Panc1 (cell line): Measurements from ENCODE around the gene TMEM236. TPM values are rescaled to one million over a fixed set of nuclear protein-coding genes. Genes with fewer than 3 reads are reported as not detected.

Source experiments
- ATAC-seq: fragments of 200-7000 bp; cut with Tn5 transposase; 2 replicates; pipeline ENCODE4 v1.9.1; 2020; ENCODE audit warnings: mild to moderate bottlenecking, moderate library complexity
- BruUV-seq: library from RNA; stranded (reverse); fragments of 400-500 nt; replicated peaks from 2 replicates; lab custom pipeline; 2021; lab: Mats Ljungman, UMichigan
- CTCF ChIA-PET: fragments of 300-600 bp; sonication (Branson Sonifier 250); formaldehyde crosslinking; loops from one replicate; lab custom pipeline; 2022; ENCODE audit warnings: antibody characterized with exemption; lab: Charles Lee
- POLR2A ChIA-PET: fragments of 300-600 bp; sonication (Branson Sonifier 250); formaldehyde crosslinking; loops from one replicate; lab custom pipeline; 2022; ENCODE audit warnings: antibody characterized with exemption; lab: Charles Lee
- DNase-seq: peaks from one replicate; pipeline ENCODE4 v3.0.0-alpha.2; 2010; ENCODE audit warnings: low read depth, low spot score
- H3K27ac ChIP-seq: 2 replicates; pipeline ENCODE4 v1.5.1; 2011; ENCODE audit warnings: mild to moderate bottlenecking, low read length, inconsistent platforms
- H3K27me3 ChIP-seq: fragments of 200-500 bp; sonication (Bioruptor generic); 2 replicates; pipeline ENCODE4 v1.6.0; 2014; ENCODE audit warnings: low read length, inconsistent platforms; ENCODE audit not compliant: control insufficient read depth, insufficient read depth
- H3K36me3 ChIP-seq: fragments of 200-500 bp; sonication (Bioruptor generic); 2 replicates; pipeline ENCODE4 v1.5.1; 2014; ENCODE audit warnings: inconsistent platforms, mild to moderate bottlenecking, low read length, moderate library complexity; ENCODE audit not compliant: control insufficient read depth, insufficient read depth
- H3K4me1 ChIP-seq: 2 replicates; pipeline ENCODE4 v1.5.1; 2011; ENCODE audit warnings: inconsistent platforms, mild to moderate bottlenecking, low read length, moderate library complexity; ENCODE audit not compliant: control insufficient read depth, insufficient read depth
- H3K4me3 ChIP-seq, 2 experiments: 2 replicates each; pipeline ENCODE4 v1.5.1; 2011 to 2012; ENCODE audit warnings: low read depth in 2 of 2, low read length in 2 of 2, mild to moderate bottlenecking in 2 of 2, inconsistent platforms in 1 of 2, moderate library complexity in 1 of 2
- H3K9me3 ChIP-seq: fragments of 200-500 bp; sonication (Bioruptor generic); 2 replicates; pipeline ENCODE4 v1.5.1; 2014; ENCODE audit warnings: low read depth, mild to moderate bottlenecking, inconsistent platforms, low read length, moderate library complexity; ENCODE audit not compliant: control insufficient read depth, insufficient read depth
- POLR2AphosphoS5 ChIP-seq: IDR thresholded peaks from 2 replicates; pipeline ENCODE4 v1.6.1; 2012; ENCODE audit warnings: mild to moderate bottlenecking, low read depth, low read length, moderate library complexity
- SIN3A ChIP-seq: IDR thresholded peaks from 2 replicates; pipeline ENCODE4 v1.6.1; 2012; ENCODE audit warnings: low read depth, mild to moderate bottlenecking, low read length, moderate library complexity, borderline replicate concordance; ENCODE audit not compliant: insufficient read depth
- TCF7L2 ChIP-seq: IDR thresholded peaks from 2 replicates; pipeline ENCODE4 v1.6.1; 2011; ENCODE audit warnings: mild to moderate bottlenecking, low read depth, low read length, inconsistent platforms
- in situ Hi-C: cut with HindIII; loops from 2 replicates; pipeline ENCODE4 v1.10.0; 2016; ENCODE audit warnings: low sequenced_read_pairs, low pct_unique_long_range_greater_than_20kb
- intact Hi-C: fragments of 100-400 bp; cut with micrococcal nuclease; formaldehyde crosslinking; loops from one replicate; pipeline ENCODE4 v1.10.0; 2022; ENCODE audit not compliant: unreplicated experiment
- total RNA-seq: library from RNA; stranded (reverse); gene quantifications from one replicate; pipeline ENCODE4 v1.2.1, GENCODE V29; 2021; ENCODE audit not compliant: unreplicated experiment
- TF ChIP-seq, protein P1 (sequence below), 2 experiments: IDR thresholded peaks; 2 replicates each; pipeline ENCODE4 v1.6.1; 2011 to 2012; ENCODE audit warnings: low read depth in 2 of 2, control low read depth in 1 of 2, low read length in 1 of 2, mild to moderate bottlenecking in 1 of 2, moderate library complexity in 1 of 2; ENCODE audit not compliant: insufficient read depth in 1 of 2
- TF ChIP-seq, protein P2 (sequence below): fragments of 450-650 bp; IDR thresholded peaks from 2 replicates; pipeline ENCODE4 v1.5.1; 2017; ENCODE audit warnings: mild to moderate bottlenecking

Gene TMEM236
- total RNA-seq, 1 experiment from 2014 or later = 0.05 TPM

DNA sequence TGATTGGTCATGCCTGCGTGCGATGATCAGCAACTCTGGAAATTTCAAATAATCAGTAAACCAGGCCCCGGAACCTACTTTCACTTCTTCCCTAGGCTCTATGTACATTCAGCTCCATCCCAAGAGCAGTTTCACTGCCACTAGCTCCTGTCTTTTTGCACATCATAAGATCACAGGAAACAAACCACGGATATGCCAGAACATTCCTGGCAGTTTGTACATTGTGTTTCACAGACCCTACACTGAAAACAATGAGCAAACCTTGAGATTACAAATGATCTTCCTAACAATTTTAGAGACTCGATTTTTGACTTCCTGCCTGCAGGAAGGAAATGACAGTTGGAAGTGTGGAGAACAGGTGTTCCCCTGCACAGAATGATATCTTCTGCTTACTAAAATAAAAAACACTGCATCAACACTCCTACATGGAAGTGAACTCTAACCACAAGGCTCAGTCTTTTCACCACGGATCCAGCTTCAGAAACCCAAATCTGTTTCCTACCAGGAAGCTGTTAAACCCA is 7.6 kb upstream of the TMEM236 start:
- CTCF ChIA-PET = no interaction called here

DNA sequence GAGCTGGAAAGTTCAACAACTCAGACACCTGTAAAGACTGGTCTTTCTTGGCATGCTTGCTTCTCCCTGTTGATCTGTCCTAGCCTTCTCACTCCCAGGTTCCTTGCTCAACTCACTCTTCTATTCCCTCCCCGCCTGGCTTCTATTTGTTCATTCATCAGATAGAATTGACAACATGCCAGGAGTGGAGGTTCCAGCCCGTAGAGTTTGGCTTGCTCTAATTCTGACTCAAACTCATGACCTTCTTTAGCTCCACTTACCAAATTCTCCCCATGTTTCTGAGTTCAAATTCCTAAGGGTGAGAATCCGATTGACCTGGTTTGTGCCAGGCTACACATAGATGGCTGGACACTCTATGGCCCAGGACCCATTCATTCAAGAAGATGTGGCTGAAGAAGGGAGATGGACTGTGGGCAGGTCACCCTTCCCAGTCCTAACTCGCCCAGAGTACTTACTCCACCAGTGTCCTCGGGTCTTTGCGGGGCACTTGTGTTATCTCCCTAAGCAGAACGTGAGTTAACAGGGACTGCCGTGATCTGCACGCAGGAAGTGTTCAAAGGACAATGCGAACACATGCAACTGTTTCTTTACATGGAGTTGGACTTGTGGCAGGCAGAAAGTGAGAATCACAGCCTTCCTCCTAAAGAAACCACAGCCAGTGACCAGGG is 4.0 kb upstream of the TMEM236 start:
- H3K36me3 ChIP-seq = no peaks in the 10 kb centered on the region
- peaks cover 2% of the 10 kb centered on the region; the same call in 1 of the 2 replicates for H3K4me1 ChIP-seq
- ATAC-seq (no peak), DNase-seq (no peak)
- H3K9me3 ChIP-seq = no peaks in the 10 kb centered on the region
- POLR2A ChIA-PET = no interaction called here
- H3K27ac ChIP-seq = no peak overlapping the region
- in situ Hi-C loops (no loop called here), intact Hi-C loops (no loop called here)
- no peak overlapping the region for H3K4me3 ChIP-seq
- BruUV-seq = no TSS peak
- CTCF ChIA-PET = no interaction called here
- TF ChIP-seq, protein P1, sequence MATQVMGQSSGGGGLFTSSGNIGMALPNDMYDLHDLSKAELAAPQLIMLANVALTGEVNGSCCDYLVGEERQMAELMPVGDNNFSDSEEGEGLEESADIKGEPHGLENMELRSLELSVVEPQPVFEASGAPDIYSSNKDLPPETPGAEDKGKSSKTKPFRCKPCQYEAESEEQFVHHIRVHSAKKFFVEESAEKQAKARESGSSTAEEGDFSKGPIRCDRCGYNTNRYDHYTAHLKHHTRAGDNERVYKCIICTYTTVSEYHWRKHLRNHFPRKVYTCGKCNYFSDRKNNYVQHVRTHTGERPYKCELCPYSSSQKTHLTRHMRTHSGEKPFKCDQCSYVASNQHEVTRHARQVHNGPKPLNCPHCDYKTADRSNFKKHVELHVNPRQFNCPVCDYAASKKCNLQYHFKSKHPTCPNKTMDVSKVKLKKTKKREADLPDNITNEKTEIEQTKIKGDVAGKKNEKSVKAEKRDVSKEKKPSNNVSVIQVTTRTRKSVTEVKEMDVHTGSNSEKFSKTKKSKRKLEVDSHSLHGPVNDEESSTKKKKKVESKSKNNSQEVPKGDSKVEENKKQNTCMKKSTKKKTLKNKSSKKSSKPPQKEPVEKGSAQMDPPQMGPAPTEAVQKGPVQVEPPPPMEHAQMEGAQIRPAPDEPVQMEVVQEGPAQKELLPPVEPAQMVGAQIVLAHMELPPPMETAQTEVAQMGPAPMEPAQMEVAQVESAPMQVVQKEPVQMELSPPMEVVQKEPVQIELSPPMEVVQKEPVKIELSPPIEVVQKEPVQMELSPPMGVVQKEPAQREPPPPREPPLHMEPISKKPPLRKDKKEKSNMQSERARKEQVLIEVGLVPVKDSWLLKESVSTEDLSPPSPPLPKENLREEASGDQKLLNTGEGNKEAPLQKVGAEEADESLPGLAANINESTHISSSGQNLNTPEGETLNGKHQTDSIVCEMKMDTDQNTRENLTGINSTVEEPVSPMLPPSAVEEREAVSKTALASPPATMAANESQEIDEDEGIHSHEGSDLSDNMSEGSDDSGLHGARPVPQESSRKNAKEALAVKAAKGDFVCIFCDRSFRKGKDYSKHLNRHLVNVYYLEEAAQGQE (IDR thresholded peaks at IDR 0.05; ENCODE audit: insufficient read depth in 1 of 2, low read depth in 2 of 2, low read length in 1 of 2) = no peak
- TF ChIP-seq, protein P2, sequence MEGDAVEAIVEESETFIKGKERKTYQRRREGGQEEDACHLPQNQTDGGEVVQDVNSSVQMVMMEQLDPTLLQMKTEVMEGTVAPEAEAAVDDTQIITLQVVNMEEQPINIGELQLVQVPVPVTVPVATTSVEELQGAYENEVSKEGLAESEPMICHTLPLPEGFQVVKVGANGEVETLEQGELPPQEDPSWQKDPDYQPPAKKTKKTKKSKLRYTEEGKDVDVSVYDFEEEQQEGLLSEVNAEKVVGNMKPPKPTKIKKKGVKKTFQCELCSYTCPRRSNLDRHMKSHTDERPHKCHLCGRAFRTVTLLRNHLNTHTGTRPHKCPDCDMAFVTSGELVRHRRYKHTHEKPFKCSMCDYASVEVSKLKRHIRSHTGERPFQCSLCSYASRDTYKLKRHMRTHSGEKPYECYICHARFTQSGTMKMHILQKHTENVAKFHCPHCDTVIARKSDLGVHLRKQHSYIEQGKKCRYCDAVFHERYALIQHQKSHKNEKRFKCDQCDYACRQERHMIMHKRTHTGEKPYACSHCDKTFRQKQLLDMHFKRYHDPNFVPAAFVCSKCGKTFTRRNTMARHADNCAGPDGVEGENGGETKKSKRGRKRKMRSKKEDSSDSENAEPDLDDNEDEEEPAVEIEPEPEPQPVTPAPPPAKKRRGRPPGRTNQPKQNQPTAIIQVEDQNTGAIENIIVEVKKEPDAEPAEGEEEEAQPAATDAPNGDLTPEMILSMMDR = no peak
- H3K27me3 ChIP-seq = no peaks in the 10 kb centered on the region

More for the DNA sequence above, 7.6 kb upstream of the TMEM236 start:
- no peak for ATAC-seq
- no TSS peak for BruUV-seq
- intact Hi-C loops = loop anchor here (5.0 kb wide), 1 partner anchor 137 kb away; no protein-coding TSS in a partner anchor
- H3K27me3 ChIP-seq = no peaks in the 10 kb centered on the region
- H3K4me3 ChIP-seq = no peak overlapping the region
- TF ChIP-seq SIN3A (no peak), POLR2AphosphoS5 (no peak), TCF7L2 (no peak)
- TF ChIP-seq, protein P1 (IDR thresholded peaks at IDR 0.05; ENCODE audit: insufficient read depth in 1 of 2, low read depth in 2 of 2, low read length in 1 of 2) = no peak
- TF ChIP-seq, protein P2 = no peak
- POLR2A ChIA-PET = no interaction called here
- DNase-seq = no peak
- H3K36me3 ChIP-seq = no peaks in the 10 kb centered on the region
- H3K4me1 ChIP-seq = peaks cover 2% of the 10 kb centered on the region; the same call in 1 of the 2 replicates
- in situ Hi-C loops = no loop called here
- no peaks in the 10 kb centered on the region for H3K9me3 ChIP-seq
- H3K27ac ChIP-seq = peak overlapping the region; percentile 7; the same call in 1 of the 2 replicates
